ENCODE measurements around the gene HIPK4.

DNA sequence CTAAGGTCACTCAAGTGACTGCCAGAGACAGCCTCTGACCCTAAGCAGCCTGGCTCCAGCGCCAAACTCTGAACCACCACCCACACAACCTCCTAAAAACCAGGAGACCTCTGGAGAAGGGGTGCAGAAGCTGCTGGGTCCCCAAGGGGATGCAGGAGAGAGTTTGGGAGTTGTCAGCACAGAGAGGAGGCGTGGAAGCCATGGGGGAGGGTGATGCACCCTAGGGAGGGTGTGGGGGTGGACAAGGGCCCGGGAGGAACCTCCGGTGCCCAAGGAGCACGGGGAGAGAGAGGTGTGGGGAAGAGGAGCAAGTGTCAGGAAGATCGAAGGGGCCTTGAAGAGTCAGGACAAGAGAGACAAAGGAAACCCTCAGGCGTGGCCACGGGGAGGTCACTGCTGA, 2.1 kb upstream of the HIPK4 start:
- TF ChIP-seq, protein P1, sequence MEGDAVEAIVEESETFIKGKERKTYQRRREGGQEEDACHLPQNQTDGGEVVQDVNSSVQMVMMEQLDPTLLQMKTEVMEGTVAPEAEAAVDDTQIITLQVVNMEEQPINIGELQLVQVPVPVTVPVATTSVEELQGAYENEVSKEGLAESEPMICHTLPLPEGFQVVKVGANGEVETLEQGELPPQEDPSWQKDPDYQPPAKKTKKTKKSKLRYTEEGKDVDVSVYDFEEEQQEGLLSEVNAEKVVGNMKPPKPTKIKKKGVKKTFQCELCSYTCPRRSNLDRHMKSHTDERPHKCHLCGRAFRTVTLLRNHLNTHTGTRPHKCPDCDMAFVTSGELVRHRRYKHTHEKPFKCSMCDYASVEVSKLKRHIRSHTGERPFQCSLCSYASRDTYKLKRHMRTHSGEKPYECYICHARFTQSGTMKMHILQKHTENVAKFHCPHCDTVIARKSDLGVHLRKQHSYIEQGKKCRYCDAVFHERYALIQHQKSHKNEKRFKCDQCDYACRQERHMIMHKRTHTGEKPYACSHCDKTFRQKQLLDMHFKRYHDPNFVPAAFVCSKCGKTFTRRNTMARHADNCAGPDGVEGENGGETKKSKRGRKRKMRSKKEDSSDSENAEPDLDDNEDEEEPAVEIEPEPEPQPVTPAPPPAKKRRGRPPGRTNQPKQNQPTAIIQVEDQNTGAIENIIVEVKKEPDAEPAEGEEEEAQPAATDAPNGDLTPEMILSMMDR (conservative IDR thresholded peaks at IDR 0.05; ENCODE audit: low read depth, low read length) = no peak
- TF ChIP-seq RCOR1 (IDR thresholded peaks at IDR 0.05; ENCODE audit: insufficient replicate concordance, low read length) (no peak), POLR2A (IDR thresholded peaks at IDR 0.05; ENCODE audit: low read depth, low read length) (no peak), RFX5 (IDR thresholded peaks at IDR 0.05; ENCODE audit: low read depth, low read length) (no peak), RAD21 (IDR thresholded peaks at IDR 0.05; ENCODE audit: low read length) (no peak), MAFK (IDR thresholded peaks at IDR 0.05; ENCODE audit: low read depth, low read length) (no peak), CEBPB (IDR thresholded peaks at IDR 0.05; ENCODE audit: low read depth, low read length) (no peak), SMC3 (IDR thresholded peaks at IDR 0.05; ENCODE audit: low read depth, low read length) (no peak), MXI1 (IDR thresholded peaks at IDR 0.05; ENCODE audit: borderline replicate concordance, low read depth, low read length) (no peak), FOS (IDR thresholded peaks at IDR 0.05; ENCODE audit: low read depth, low read length) (no peak), MAZ (IDR thresholded peaks at IDR 0.05; ENCODE audit: borderline replicate concordance, low read depth, low read length) (no peak)
- TF ChIP-seq, protein P2, sequence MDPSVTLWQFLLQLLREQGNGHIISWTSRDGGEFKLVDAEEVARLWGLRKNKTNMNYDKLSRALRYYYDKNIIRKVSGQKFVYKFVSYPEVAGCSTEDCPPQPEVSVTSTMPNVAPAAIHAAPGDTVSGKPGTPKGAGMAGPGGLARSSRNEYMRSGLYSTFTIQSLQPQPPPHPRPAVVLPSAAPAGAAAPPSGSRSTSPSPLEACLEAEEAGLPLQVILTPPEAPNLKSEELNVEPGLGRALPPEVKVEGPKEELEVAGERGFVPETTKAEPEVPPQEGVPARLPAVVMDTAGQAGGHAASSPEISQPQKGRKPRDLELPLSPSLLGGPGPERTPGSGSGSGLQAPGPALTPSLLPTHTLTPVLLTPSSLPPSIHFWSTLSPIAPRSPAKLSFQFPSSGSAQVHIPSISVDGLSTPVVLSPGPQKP (IDR thresholded peaks at IDR 0.05; ENCODE audit: borderline replicate concordance, low read depth, low read length) = no peak
- TF ChIP-seq, protein P3, sequence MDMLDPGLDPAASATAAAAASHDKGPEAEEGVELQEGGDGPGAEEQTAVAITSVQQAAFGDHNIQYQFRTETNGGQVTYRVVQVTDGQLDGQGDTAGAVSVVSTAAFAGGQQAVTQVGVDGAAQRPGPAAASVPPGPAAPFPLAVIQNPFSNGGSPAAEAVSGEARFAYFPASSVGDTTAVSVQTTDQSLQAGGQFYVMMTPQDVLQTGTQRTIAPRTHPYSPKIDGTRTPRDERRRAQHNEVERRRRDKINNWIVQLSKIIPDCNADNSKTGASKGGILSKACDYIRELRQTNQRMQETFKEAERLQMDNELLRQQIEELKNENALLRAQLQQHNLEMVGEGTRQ (IDR thresholded peaks at IDR 0.05; ENCODE audit: low read depth, low read length) = no peak

All from IMR-90 (cell line).